Measurements from ENCODE around the gene ABLIM1. TPM values are rescaled to one million over a fixed set of nuclear protein-coding genes. Genes with fewer than 3 reads are reported as not detected.
A peak's percentile ranks its signal among the peaks of the same experiment; 100 is the strongest.

Gene ABLIM1
- total and polyA plus RNA-seq, 2 of the 4 experiments (the other 2 are of a cell fraction) = 7.7 to 9.9 TPM

DNA sequence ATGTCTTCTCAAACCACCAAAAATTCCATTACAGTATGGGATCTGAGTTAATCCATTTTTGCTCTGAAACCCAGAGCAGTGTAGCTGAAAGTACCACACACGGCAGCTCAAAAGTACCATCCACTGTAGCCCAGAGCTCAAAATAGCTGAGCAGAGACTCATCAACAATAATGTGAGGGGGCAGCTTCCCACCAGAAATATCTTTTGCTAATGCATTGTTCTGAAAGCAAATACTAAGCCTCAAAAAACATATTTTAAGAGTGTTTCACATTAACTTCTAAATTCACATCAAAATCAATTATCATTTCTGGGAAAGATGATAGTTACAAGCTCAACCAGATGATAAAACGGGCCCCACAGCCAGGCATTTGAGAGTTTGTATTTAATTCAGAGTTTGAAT lies 73.7 kb downstream of the ABLIM1 start:
- Histone ChIP-seq H3K4ac (ENCODE audit: low read depth, low read length) (no peak overlapping the region), H3K56ac (ENCODE audit: extremely low read depth, insufficient read depth, low read length) (no peak overlapping the region), H2BK120ac (ENCODE audit: low read depth, low read length) (no peak overlapping the region), H3K9me1 (ENCODE audit: insufficient read depth, low read length) (no peaks in the 10 kb centered on the region), H3K23ac (ENCODE audit: low read depth, low read length) (no peak overlapping the region), H3K27me3 (ENCODE audit: control insufficient read depth, insufficient read depth, low read length) (0 out of 2 replicates have a peak, but pooled peaks cover 1% of the 10 kb centered on the region), H3K79me1 (ENCODE audit: low read depth in 1 of 2, low read length in 2 of 2) (no peaks in the 10 kb centered on the region), H3K14ac (replicated peaks; ENCODE audit: low read depth, low read length) (no peak overlapping the region), H3K18ac (ENCODE audit: low read depth, low read length) (no peak overlapping the region), H3K36me3 (ENCODE audit: control insufficient read depth, insufficient read depth, low read length) (no peaks in the 10 kb centered on the region), H2AK5ac (ENCODE audit: low read depth, low read length) (no peak overlapping the region), H2BK20ac (ENCODE audit: low read depth, low read length) (no peak overlapping the region), H3K4me3 (ENCODE audit: insufficient read depth, low read depth, low read length) (no peak overlapping the region), H2AFZ (replicated peaks; ENCODE audit: low read length, poor library complexity) (no peak overlapping the region), H3K4me1 (ENCODE audit: control insufficient read depth, insufficient read depth, low read length) (no peaks in the 10 kb centered on the region), H3K9ac (ENCODE audit: low read depth, low read length) (no peak overlapping the region), H4K8ac (ENCODE audit: low read depth in 2 of 2, low read length in 2 of 2) (no peak overlapping the region), H3K9me3 (ENCODE audit: control insufficient read depth, insufficient read depth, low read length) (no peaks in the 10 kb centered on the region), H2AK9ac (replicated peaks; ENCODE audit: low read depth, low read length, poor library complexity) (no peak overlapping the region), H2BK5ac (ENCODE audit: low read depth, low read length, poor library complexity, severe bottlenecking) (no peak overlapping the region), H4K20me1 (ENCODE audit: insufficient read depth, low read length) (no peaks in the 10 kb centered on the region), H2BK15ac (ENCODE audit: low read depth, low read length) (no peak overlapping the region), H3K4me2 (ENCODE audit: low read depth, low read length) (no peak overlapping the region), H4K5ac (ENCODE audit: low read depth, low read length) (no peak overlapping the region), H3K27ac (ENCODE audit: insufficient read depth, low read length) (no peak overlapping the region), H4K91ac (ENCODE audit: insufficient read depth, low read depth, low read length) (no peak overlapping the region)
- no TSS peak for BruUV-seq (replicated peaks)
- intact Hi-C loops (cut with micrococcal nuclease) = no loop called here
- WGBS, 2 experiments (ENCODE audit: extremely low coverage in 2 of 2, insufficient read length in 1 of 2) = no CpG with 5 or more reads among the region's 2 CpGs
- ATAC-seq (ENCODE audit: low read depth) (peak; percentile 24; the same call in 1 of the 2 replicates), DNase-seq (peak; percentile 49)
- dilution Hi-C loops (cut with HindIII; ENCODE audit: low sequenced_read_pairs, unreplicated experiment) = no loop called here
- no peak for TF ChIP-seq MXI1 (IDR thresholded peaks at IDR 0.05; ENCODE audit: borderline replicate concordance, low read depth, low read length)
- no peak for TF ChIP-seq MAFK (IDR thresholded peaks at IDR 0.05; ENCODE audit: low read depth, low read length)
- TF ChIP-seq FOS (IDR thresholded peaks at IDR 0.05; ENCODE audit: low read depth, low read length) = no peak
- TF ChIP-seq NFE2L2 (IDR thresholded peaks at IDR 0.05; ENCODE audit: low read depth, low read length) = no peak
- TF ChIP-seq POLR2A (IDR thresholded peaks at IDR 0.05; ENCODE audit: low read depth, low read length) = no peak
- TF ChIP-seq CEBPB (IDR thresholded peaks at IDR 0.05; ENCODE audit: low read depth, low read length) = no peak
- TF ChIP-seq, protein P1, sequence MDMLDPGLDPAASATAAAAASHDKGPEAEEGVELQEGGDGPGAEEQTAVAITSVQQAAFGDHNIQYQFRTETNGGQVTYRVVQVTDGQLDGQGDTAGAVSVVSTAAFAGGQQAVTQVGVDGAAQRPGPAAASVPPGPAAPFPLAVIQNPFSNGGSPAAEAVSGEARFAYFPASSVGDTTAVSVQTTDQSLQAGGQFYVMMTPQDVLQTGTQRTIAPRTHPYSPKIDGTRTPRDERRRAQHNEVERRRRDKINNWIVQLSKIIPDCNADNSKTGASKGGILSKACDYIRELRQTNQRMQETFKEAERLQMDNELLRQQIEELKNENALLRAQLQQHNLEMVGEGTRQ (IDR thresholded peaks at IDR 0.05; ENCODE audit: low read depth, low read length) = no peak
- TF ChIP-seq BHLHE40 (IDR thresholded peaks at IDR 0.05; ENCODE audit: low read depth, low read length) = no peak
- TF ChIP-seq, protein P2, sequence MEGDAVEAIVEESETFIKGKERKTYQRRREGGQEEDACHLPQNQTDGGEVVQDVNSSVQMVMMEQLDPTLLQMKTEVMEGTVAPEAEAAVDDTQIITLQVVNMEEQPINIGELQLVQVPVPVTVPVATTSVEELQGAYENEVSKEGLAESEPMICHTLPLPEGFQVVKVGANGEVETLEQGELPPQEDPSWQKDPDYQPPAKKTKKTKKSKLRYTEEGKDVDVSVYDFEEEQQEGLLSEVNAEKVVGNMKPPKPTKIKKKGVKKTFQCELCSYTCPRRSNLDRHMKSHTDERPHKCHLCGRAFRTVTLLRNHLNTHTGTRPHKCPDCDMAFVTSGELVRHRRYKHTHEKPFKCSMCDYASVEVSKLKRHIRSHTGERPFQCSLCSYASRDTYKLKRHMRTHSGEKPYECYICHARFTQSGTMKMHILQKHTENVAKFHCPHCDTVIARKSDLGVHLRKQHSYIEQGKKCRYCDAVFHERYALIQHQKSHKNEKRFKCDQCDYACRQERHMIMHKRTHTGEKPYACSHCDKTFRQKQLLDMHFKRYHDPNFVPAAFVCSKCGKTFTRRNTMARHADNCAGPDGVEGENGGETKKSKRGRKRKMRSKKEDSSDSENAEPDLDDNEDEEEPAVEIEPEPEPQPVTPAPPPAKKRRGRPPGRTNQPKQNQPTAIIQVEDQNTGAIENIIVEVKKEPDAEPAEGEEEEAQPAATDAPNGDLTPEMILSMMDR (conservative IDR thresholded peaks at IDR 0.05; ENCODE audit: low read depth, low read length) = no peak
- no peak for TF ChIP-seq ELK1 (IDR thresholded peaks at IDR 0.05; ENCODE audit: borderline replicate concordance, low read depth, low read length)
- TF ChIP-seq RCOR1 (IDR thresholded peaks at IDR 0.05; ENCODE audit: insufficient replicate concordance, low read length) = no peak
- no peak for TF ChIP-seq RAD21 (IDR thresholded peaks at IDR 0.05; ENCODE audit: low read length)
- TF ChIP-seq SMC3 (IDR thresholded peaks at IDR 0.05; ENCODE audit: low read depth, low read length) = no peak
- no peak for TF ChIP-seq MAZ (IDR thresholded peaks at IDR 0.05; ENCODE audit: borderline replicate concordance, low read depth, low read length)
- ChIA-PET CTCF (interaction anchor here (0.9 kb wide), 1 partner anchor 24 kb away, joined by 4 read pairs; no protein-coding TSS in a partner anchor), POLR2A (ENCODE audit: unreplicated experiment) (no interaction called here)
- in situ Hi-C loops (cut with MboI; ENCODE audit: low sequenced_read_pairs) = no loop called here

All from IMR-90 (cell line).